Osteoblast (primary cell): ENCODE results near the gene IGF1R. TPM values are rescaled to one million over a fixed set of nuclear protein-coding genes. Genes with fewer than 3 reads are reported as not detected.

Experiments used
- DNase-seq: peaks from one replicate; pipeline ENCODE4 v3.0.0; 2011; ENCODE audit warnings: low spot score, mixed read lengths; ENCODE audit not compliant: insufficient read length; ENCODE audit errors: missing footprints
- H2AFZ ChIP-seq: 2 replicates; pipeline ENCODE4 v1.6.0; 2011; ENCODE audit warnings: mild to moderate bottlenecking, low read length
- H3K27ac ChIP-seq: 2 replicates; pipeline ENCODE4 v1.5.1; 2011; ENCODE audit warnings: mild to moderate bottlenecking, low read depth, low read length, moderate library complexity
- H3K27me3 ChIP-seq: 2 replicates; pipeline ENCODE4 v1.6.0; 2012; ENCODE audit warnings: mild to moderate bottlenecking, control low read depth, inconsistent platforms, low read length, moderate library complexity; ENCODE audit not compliant: insufficient read depth
- H3K36me3 ChIP-seq: 2 replicates; pipeline ENCODE4 v1.5.1; 2011; ENCODE audit warnings: mild to moderate bottlenecking, low read length, control low read depth, moderate library complexity; ENCODE audit not compliant: insufficient read depth
- H3K4me1 ChIP-seq: 2 replicates; pipeline ENCODE4 v1.5.1; 2011; ENCODE audit warnings: mild to moderate bottlenecking, low read length, control low read depth, moderate library complexity; ENCODE audit not compliant: insufficient read depth
- H3K4me2 ChIP-seq: 2 replicates; pipeline ENCODE4 v1.6.0; 2011; ENCODE audit warnings: mild to moderate bottlenecking, low read length; ENCODE audit not compliant: insufficient read depth
- H3K4me3 ChIP-seq: fragments of 200-600 bp; sonication (generic); 3 replicates; pipeline ENCODE4 v1.5.1; 2012; ENCODE audit warnings: mild to moderate bottlenecking, low read length, inconsistent platforms; ENCODE audit not compliant: insufficient read depth
- H3K79me2 ChIP-seq: 2 replicates; pipeline ENCODE4 v1.6.0; 2012; ENCODE audit warnings: mild to moderate bottlenecking, low read length, control low read depth, inconsistent platforms; ENCODE audit not compliant: insufficient read depth
- H3K9me3 ChIP-seq: 2 replicates; pipeline ENCODE4 v1.5.1; 2011; ENCODE audit warnings: low read depth, low read length, control low read depth
- H4K20me1 ChIP-seq: 2 replicates; pipeline ENCODE4 v1.6.0; 2012; ENCODE audit warnings: mild to moderate bottlenecking, low read length, control low read depth; ENCODE audit not compliant: insufficient read depth
- CTCF ChIP-seq: IDR thresholded peaks from 2 replicates; pipeline ENCODE4 v1.5.1; 2011; ENCODE audit warnings: mild to moderate bottlenecking, low read depth, low read length, moderate library complexity; ENCODE audit errors: extremely low read depth
- total RNA-seq: library from RNA; depleted of rRNA; stranded (reverse); fragments of >200 nt; gene quantifications from 2 replicates; pipeline ENCODE4 v1.2.3, GENCODE V29; 2012

Gene IGF1R
- total RNA-seq, 1 donor, result 18.8 TPM

GRCh38 chr15:98718426-98719136 is 70.2 kb downstream of the IGF1R start:
- Histone ChIP-seq H2AFZ (no peak overlapping the region), H3K79me2 (peaks cover 100% of the 10 kb centered on the region), H4K20me1 (peaks cover 26% of the 10 kb centered on the region), H3K27ac (no peak overlapping the region), H3K4me1 (peaks cover 16% of the 10 kb centered on the region), H3K4me3 (no peak overlapping the region), H3K9me3 (no peaks in the 10 kb centered on the region), H3K4me2 (no peak overlapping the region), H3K27me3 (no peaks in the 10 kb centered on the region), H3K36me3 (no peaks in the 10 kb centered on the region)
- TF ChIP-seq CTCF, result no peak
- DNase-seq, result no peak

- no peak for TF ChIP-seq CTCF
- Histone ChIP-seq H3K4me3 (no peak overlapping the region), H3K79me2 (peaks cover 100% of the 10 kb centered on the region), H4K20me1 (peaks cover 23% of the 10 kb centered on the region), H2AFZ (no peak overlapping the region), H3K9me3 (no peaks in the 10 kb centered on the region), H3K4me2 (peak overlapping the region; percentile 31), H3K27me3 (no peaks in the 10 kb centered on the region), H3K36me3 (no peaks in the 10 kb centered on the region), H3K27ac (no peak overlapping the region), H3K4me1 (peaks cover 12% of the 10 kb centered on the region)
- no peak for DNase-seq
Observed at GRCh38 chr15:98719137-98719740, 70.9 kb downstream of the IGF1R start.

- no peak overlapping the region for H3K27ac ChIP-seq
- H3K4me1 ChIP-seq, result peaks cover 12% of the 10 kb centered on the region
- no peak overlapping the region for H3K4me2 ChIP-seq
- no peak for DNase-seq
- no peaks in the 10 kb centered on the region for H3K36me3 ChIP-seq
- no peak overlapping the region for H2AFZ ChIP-seq
- H3K27me3 ChIP-seq, result no peaks in the 10 kb centered on the region
- H4K20me1 ChIP-seq, result peaks cover 18% of the 10 kb centered on the region
- no peak for TF ChIP-seq CTCF
- H3K79me2 ChIP-seq, result peaks cover 100% of the 10 kb centered on the region
- no peak overlapping the region for H3K4me3 ChIP-seq
- no peaks in the 10 kb centered on the region for H3K9me3 ChIP-seq
Observed at GRCh38 chr15:98720031-98720430, 71.7 kb downstream of the IGF1R start.
